ENCODE results near the gene GLYAT.

The GLYAT gene

DNA sequence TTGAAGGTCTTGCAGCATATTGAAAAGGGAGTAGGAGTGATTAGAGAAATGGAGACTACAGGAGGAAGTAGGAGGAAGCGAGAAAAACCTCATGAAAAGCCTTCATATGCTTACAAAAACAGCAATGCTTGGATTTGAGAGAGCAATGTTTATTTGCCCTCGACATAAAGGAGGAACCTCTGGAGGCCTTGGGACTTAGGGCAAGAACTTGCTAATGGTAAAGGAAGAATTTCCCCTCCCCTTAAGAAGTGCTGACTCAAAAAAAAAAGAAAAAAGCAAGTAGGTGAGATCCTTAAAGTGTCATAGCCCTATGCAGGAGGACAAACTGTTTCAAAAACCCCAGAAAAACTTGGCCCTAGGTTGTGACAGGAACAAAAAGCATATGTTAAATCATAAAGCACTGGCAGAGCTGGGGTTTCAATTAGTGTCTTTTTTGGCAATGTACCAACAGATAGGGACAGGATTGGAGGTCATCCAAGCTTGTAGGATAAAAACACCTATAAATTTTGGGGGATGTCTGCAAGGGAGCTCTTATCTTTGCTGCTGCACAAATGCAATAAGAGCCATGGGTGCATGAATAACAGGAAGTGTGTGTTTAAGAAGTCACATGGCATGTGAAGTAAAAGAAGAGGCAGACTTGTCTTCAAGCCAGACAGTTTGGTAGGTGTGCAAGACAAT, 4.9 kb downstream of the GLYAT start:
- H3K4me2 ChIP-seq (ENCODE audit: low read length), result no peak overlapping the region
- no peak overlapping the region for H3K27ac ChIP-seq (ENCODE audit: low read depth, low read length)
- no peaks in the 10 kb centered on the region for H3K9me3 ChIP-seq (ENCODE audit: control insufficient read depth, insufficient read depth, low read length)

DNA sequence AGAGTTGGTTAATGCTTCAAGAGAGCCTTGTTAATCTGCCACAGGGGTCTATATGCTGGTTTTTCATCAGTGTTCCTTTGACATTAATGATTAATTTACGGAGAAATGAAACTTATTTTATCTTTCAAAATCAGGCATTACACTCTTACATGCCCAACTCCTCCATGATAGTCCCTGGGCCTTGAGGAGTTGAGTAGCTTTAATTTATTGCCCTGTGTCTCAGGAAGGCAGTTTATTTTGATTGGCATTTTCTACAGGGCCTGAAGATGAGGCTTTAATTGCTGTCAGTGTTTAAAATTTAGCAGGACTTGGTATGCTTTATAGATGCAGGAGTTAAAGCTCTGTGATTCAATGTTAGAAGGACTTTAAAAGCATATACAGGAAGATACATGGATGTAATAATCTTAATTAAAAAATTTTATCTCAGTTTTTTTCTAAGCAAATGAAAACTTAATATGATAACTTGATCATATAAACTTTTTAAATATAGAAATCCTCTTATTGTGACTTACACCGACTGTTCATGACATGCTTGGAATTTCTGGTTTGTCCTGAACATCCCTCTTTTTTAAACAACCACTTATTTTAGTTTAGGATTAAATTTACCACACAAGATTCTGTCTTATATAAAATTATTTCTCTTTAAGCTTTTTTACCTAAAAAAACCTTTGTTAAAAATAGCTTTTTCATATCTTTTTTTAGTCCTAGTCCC, 12.2 kb downstream of the GLYAT start:
- no peaks in the 10 kb centered on the region for H4K20me1 ChIP-seq (ENCODE audit: control insufficient read depth, insufficient read depth, low read depth, low read length)
- H3K79me2 ChIP-seq (ENCODE audit: control insufficient read depth, low read length), result no peaks in the 10 kb centered on the region
- H3K4me2 ChIP-seq (ENCODE audit: low read length), result no peak overlapping the region
- no peaks in the 10 kb centered on the region for H3K9me2 ChIP-seq (replicated peaks; ENCODE audit: control insufficient read depth, low read length)
- H3K4me3 ChIP-seq (ENCODE audit: low read length), result no peak overlapping the region
- peaks cover 3% of the 10 kb centered on the region; the same call in 1 of the 2 replicates for H3K9me3 ChIP-seq (ENCODE audit: control insufficient read depth, insufficient read depth, low read length)
- no peak overlapping the region for H3K27ac ChIP-seq (ENCODE audit: low read depth, low read length)
- no peaks in the 10 kb centered on the region for H3K4me1 ChIP-seq (ENCODE audit: control insufficient read depth, low read length)
- H3K36me3 ChIP-seq (ENCODE audit: control insufficient read depth, low read length), result no peaks in the 10 kb centered on the region
- TF ChIP-seq EZH2phosphoT487 (IDR thresholded peaks at IDR 0.05; ENCODE audit: borderline replicate concordance, low read length), result no peak
- TF ChIP-seq, protein P1, sequence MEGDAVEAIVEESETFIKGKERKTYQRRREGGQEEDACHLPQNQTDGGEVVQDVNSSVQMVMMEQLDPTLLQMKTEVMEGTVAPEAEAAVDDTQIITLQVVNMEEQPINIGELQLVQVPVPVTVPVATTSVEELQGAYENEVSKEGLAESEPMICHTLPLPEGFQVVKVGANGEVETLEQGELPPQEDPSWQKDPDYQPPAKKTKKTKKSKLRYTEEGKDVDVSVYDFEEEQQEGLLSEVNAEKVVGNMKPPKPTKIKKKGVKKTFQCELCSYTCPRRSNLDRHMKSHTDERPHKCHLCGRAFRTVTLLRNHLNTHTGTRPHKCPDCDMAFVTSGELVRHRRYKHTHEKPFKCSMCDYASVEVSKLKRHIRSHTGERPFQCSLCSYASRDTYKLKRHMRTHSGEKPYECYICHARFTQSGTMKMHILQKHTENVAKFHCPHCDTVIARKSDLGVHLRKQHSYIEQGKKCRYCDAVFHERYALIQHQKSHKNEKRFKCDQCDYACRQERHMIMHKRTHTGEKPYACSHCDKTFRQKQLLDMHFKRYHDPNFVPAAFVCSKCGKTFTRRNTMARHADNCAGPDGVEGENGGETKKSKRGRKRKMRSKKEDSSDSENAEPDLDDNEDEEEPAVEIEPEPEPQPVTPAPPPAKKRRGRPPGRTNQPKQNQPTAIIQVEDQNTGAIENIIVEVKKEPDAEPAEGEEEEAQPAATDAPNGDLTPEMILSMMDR (IDR thresholded peaks at IDR 0.05; ENCODE audit: low read depth, low read length, poor library complexity, severe bottlenecking), result no peak
- no peaks in the 10 kb centered on the region for H3F3A ChIP-seq (ENCODE audit: control insufficient read depth, insufficient read depth)
- no peaks in the 10 kb centered on the region for H3K27me3 ChIP-seq (ENCODE audit: control insufficient read depth, low read length)

More for the DNA sequence above, 4.9 kb downstream of the GLYAT start:
- Histone ChIP-seq H3K4me3 (ENCODE audit: low read length) (no peak overlapping the region), H3F3A (ENCODE audit: control insufficient read depth, insufficient read depth) (no peaks in the 10 kb centered on the region), H3K4me1 (ENCODE audit: control insufficient read depth, low read length) (peaks cover 4% of the 10 kb centered on the region; the same call in 1 of the 2 replicates), H3K79me2 (ENCODE audit: control insufficient read depth, low read length) (no peaks in the 10 kb centered on the region), H3K9me2 (replicated peaks; ENCODE audit: control insufficient read depth, low read length) (no peaks in the 10 kb centered on the region), H3K27me3 (ENCODE audit: control insufficient read depth, low read length) (no peaks in the 10 kb centered on the region), H3K36me3 (ENCODE audit: control insufficient read depth, low read length) (no peaks in the 10 kb centered on the region), H4K20me1 (ENCODE audit: control insufficient read depth, insufficient read depth, low read depth, low read length) (no peaks in the 10 kb centered on the region)
- TF ChIP-seq, protein P1 (IDR thresholded peaks at IDR 0.05; ENCODE audit: low read depth, low read length, poor library complexity, severe bottlenecking), result no peak
- no peak for TF ChIP-seq EZH2phosphoT487 (IDR thresholded peaks at IDR 0.05; ENCODE audit: borderline replicate concordance, low read length)

DNA sequence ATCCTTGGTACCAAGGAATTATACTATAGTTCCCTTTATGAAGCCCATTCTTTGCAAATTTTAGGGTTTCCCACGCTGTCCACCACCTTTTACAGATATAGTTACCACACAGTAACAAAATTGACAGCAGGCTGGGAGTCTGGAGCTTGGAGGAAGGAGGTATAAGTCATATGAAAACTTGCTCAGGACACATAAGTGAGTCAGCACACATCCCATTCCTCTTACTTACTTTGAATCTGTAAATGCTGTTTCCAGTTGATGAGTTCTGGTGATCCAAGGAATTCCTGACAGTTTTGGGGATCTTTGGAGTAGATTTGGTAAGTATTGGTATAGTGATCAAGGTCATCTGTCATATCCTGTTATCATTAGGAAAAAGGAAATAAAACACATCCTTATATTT, 19.2 kb downstream of the GLYAT start:
- Histone ChIP-seq H3K4me3 (ENCODE audit: low read length) (no peak overlapping the region), H3K27ac (ENCODE audit: low read depth, low read length) (no peak overlapping the region), H3K9me3 (ENCODE audit: control insufficient read depth, insufficient read depth, low read length) (no peaks in the 10 kb centered on the region), H3K79me2 (ENCODE audit: control insufficient read depth, low read length) (no peaks in the 10 kb centered on the region), H3K4me2 (ENCODE audit: low read length) (no peak overlapping the region), H3K4me1 (ENCODE audit: control insufficient read depth, low read length) (no peaks in the 10 kb centered on the region), H3K36me3 (ENCODE audit: control insufficient read depth, low read length) (no peaks in the 10 kb centered on the region), H3K27me3 (ENCODE audit: control insufficient read depth, low read length) (no peaks in the 10 kb centered on the region), H3F3A (ENCODE audit: control insufficient read depth, insufficient read depth) (no peaks in the 10 kb centered on the region), H3K9me2 (replicated peaks; ENCODE audit: control insufficient read depth, low read length) (no peaks in the 10 kb centered on the region), H4K20me1 (ENCODE audit: control insufficient read depth, insufficient read depth, low read depth, low read length) (no peaks in the 10 kb centered on the region)
- TF ChIP-seq EZH2phosphoT487 (IDR thresholded peaks at IDR 0.05; ENCODE audit: borderline replicate concordance, low read length), result no peak
- TF ChIP-seq, protein P1 (IDR thresholded peaks at IDR 0.05; ENCODE audit: low read depth, low read length, poor library complexity, severe bottlenecking), result no peak

All from DOHH2 (cell line).